HG03565 (cell line): ENCODE data around the gene EIF2AK2.

Experiments
- ATAC-seq: cut with Tn5 transposase; IDR thresholded peaks from one replicate; pipeline ENCODE4 v1.9.1; 2021; ENCODE audit warnings: mild to moderate bottlenecking, moderate library complexity; ENCODE audit not compliant: unreplicated experiment

EIF2AK2 gene

DNA sequence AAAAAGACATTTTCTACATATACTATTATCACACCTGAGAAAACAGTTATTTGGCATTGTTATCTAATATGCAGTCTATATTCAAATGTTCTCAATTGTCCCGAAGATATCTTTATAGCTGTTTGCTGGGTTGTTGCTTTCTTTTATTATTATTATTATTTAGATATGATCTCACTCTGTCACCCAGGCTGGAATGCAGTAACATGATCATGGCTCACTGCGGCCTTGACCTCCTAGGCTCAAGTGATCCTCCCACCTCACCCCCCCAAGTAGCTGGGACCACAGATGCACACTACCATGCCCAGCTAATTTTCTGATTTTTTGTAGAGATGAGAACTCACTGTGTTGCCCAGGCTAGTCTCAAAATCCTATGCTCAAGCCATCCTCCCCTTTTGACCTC, 52.6 kb downstream of the EIF2AK2 start:
- no peak for ATAC-seq

DNA sequence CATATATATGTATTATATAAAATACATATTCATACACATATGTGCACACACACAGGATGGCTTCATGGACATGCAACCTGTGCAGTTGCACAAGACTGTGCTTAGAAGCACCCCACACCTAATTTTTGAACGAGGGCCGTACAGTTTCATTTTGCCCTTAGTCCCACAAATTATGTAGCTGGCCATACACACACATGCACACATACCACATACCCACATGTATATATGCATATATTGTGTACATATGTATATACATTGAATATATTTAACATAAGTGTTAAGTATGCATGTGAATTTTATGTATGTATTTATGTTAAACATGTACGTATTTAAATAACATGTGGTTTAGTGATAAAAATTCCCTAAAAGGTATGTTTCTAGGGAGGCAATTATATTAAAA, 54.2 kb downstream of the EIF2AK2 start:
- ATAC-seq, result no peak

DNA sequence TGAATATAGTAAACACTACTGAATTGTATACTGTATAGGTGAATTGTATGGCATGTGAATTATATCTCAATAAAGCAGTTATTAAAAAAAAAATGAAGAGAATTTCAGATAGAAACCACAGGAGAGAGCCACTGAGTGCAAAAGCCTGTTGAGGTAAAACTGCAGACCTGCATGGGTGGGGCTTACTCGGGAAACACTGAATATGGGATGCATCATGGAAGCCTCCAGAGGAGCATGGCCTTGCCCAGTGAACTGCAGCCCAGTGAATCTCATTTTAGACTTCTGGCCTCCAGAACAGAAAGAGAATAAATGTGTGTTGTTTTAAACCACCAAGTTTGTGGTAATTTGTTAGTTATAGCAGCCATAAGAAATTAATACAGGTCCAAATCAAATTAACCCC, 56.7 kb downstream of the EIF2AK2 start:
- no peak for ATAC-seq

DNA sequence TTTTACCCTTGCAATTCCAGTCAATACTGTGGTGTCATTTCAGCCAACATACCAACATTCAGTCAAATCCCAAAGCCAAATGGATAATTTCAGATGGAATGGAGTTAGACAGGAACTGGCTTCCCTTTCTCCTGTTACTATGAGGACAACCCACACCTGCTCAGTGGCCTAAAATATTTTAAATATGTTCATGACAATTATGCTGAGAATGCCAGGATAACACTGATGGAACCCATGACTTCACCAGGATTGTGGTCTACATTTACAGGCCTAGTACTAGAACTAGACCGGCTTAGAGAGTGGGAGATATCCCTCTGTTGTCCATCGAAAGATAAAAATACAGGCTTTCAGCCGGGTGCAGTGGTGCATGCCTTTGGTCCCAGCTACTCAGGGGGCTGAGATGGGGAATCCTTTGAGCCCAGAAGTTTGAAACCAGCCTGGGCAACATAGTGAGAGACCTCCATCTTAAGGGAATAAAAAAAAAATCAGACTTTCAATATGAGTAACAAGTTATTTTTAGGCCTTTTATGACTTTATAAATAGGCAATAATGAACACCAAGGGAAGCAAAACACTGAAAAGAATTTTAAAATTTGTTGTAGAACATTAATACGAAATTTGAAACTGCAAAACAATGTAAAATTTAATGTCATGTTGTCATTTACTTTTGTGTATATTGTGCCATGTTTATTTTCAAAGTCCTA, 58.2 kb downstream of the EIF2AK2 start:
- no peak for ATAC-seq

DNA sequence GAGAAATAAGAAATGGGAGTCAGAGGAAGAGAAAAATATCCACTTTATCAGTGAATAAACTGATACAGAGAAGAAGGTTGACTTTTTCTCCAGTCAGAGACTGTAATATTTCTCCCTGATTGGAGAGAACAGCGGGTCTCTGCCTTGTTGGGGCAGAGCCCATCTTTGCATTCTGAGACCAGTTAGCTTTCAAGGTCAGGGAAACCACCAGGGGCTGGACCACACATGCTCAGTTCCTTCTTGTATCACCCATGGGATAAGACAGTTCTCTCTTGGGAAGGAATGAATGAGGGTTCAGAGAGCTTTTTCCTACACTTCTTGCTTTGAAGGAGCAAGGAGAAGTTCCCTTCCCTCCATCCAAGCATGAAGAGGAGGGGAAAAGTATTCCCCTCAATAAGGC, 60.2 kb downstream of the EIF2AK2 start:
- no peak for ATAC-seq

DNA sequence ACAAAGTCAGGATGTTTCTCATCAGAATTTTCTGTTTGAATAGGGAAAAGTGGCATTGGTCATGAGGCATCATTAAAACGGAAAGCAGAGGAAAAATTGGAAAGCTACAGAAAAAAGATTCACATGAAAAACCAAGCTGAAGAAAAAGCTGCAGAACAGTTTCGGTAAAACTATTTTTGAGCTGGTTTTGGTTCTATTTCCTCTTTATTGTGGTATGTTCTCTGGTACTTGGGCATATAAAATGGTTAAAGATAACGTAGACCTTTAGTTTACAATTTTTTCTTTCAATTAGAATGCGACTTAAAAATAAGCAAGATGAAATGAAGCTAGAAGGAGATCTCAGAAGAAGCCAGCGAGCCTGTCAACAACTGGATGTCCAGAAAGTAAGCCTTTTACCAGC, 64.9 kb downstream of the EIF2AK2 start:
- ATAC-seq, result peak; percentile 32

DNA sequence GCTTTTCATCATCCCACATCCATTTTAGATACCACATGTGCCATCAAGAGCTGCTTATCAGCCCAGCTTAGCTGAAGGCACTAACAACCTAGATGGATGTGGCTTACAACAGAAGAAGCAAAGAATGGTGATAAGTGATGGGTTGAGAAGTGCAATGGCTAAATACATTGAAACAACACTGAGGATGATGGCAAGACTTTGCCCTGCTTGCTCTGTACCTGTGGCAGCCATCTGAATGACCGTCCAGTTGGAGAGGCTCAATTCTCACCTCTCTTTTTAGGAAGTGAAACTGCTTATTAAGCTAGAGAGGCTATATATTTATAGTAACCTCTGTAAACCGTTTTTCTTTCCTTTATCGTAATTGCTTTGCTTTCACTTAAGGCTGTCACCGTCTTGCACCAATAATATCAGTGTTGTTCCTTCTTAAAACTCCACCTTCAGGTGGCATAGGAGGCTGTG, 66.7 kb downstream of the EIF2AK2 start:
- peak; percentile 86 for ATAC-seq

DNA sequence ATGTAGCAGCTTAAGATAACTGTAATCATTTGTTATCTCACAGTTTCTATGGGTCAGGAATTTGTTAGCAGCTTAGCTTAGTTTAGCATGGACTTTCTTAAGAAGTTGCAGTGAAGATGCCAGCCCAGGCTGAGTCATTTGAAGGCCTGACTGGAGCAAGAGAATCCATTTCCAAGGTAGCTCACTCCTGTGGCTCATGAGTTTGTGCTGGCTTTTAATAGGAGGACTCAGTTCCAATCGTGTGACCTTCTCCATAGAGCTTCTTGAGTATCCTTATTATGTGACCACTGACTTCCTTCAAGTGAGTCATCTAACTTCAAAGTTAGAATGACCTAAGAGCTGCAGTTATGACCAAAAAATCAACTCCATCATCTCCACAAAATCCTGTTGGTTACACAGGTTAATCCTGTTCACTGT, 71.0 kb downstream of the EIF2AK2 start:
- ATAC-seq, result no peak

DNA sequence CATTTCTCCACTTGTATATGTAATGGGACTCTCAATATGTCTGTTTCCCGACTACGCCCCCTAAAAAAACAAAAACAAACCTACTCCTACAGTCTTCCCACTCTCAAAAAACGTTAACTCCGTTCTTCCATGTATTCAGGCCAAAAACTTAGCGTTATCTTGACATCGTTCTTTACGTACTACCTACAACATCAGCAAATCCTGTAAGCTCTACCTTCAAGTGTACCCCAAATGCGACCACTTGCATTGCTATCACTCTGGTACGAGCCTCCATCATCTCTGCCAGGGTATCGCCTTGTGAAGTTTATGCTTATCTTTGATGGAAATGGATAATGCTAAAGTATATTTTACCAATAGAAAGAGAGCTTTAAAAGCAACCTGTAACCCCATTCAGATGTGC, 72.0 kb downstream of the EIF2AK2 start:
- ATAC-seq, result no peak

DNA sequence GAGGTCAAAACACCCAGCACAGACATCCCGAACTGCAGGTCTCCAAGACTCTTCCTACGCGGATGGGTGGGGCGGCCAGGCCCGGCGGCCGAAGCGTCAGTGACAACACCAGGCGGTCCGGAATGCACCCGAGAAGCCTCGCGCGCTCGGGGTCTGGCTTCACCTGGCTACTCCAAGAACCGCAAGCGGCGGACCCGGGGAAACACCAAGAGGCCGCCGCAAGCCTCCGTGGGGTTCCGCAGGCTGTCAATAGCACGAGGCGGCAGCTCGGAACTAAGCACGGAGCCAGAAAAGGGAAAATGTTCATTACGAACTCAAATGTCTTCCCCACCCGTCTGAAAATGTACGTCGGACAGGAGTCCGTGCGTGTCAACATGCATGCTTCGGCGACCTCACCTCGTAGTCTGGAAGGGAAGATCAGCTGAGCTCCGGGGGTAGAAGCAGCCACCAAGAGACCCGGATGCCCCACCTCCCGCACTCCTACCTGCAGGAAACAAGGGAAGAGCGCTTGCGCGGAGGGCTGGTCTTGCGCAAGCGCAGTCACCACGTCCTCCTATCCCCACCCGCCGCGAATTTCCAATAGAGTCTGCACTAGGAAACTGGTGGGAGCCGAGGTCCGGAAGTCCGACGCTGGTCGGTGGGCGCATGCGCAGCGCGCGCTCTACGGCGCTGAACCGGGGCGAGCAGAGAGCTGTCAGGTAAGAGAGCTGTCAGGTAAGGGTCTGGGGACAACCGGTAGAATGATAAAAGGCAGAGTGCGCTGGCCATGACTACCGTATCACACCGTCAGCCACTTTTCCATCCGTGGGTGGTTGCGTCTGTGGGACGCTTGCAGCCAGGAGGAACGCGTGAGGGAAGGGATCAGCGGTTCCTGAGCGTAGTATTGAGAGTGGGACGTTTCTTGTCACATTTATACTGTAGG, 72.6 kb downstream of the EIF2AK2 start, which contains the start of the genes GPATCH11 and HEATR5B:
Gene GPATCH11, plus strand, starts transcription at position 646 of the 922 bp plus-strand sequence. CDS start 3,864 bp downstream, outside the sequence.
Gene HEATR5B, minus strand, starts transcription at position 500 of the 922 bp plus-strand sequence. CDS start 958 bp downstream, outside the sequence.
- peak; percentile 68 for ATAC-seq

DNA sequence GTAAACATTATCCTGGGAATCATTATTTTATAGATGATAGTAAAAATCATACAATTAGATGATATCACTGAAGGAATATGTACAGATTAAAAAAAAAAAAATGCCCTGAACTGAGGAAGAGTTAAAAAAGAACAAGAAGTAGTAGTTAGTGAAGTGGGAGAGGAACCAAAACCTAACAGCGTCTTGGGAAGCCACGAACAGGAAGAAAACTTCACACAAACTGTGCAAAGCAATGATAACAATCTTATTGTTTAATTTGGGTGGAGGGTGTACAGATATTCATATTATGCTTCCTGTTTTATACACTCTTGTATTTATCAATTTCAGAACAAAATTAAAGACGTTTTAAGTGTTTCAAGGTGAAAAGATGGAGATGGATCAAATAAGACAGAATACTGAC, 76.1 kb downstream of the EIF2AK2 start:
- ATAC-seq, result no peak

DNA sequence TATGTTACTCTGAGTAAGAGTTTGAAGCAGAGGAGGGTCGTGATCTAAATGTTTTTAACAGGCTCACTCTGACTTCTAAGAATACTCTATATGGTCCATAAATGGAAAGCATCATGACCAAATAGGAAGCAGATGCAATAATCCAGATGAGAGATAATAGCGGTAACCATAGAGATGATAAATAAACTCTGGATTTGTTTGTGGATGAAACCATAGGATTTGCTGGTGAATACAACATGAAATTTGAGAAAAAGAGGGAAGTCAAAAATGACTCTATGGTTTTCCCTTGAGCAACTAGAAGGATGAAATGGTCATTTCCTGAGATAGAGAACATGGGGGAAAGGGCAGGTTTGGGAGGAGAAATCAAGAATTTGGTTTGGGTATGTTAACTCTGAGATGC, 76.5 kb downstream of the EIF2AK2 start:
- ATAC-seq, result no peak

DNA sequence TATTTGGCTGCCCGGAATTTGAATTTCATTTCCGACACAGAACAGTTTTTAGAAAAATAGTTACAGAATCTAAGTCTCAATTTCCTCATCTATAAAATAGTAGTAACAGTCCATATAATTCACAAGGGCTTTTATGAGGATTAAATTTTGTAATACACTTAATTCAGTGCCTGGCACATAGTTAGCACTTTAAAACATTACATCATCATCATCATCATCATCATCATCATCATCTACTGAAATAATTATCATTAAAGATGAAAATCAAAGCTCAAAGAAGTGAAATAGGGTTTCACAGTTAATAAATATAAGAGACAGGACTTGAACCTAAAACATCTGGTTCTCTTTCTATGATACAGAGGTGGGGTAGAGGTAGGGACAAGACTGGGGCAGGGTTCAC, 85.8 kb downstream of the EIF2AK2 start:
- no peak for ATAC-seq

DNA sequence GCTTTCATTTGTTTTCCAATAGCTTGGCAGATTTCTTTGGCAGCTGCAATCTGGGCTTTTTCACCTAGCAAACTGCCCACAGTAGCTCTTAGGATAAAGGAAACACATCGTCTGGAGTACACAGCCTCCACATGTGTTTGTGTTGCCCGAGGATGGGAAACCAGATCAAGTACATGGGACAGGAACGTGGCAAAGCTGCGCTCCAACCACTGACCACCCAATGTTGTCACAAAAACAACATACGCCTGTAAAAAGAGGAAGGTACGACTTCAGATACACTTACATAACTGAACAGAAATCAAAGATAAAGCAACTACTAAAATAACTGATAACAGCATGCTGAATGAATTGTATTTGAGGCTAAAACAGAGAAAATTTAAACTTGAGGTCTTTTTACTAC, 88.1 kb downstream of the EIF2AK2 start:
- no peak for ATAC-seq

DNA sequence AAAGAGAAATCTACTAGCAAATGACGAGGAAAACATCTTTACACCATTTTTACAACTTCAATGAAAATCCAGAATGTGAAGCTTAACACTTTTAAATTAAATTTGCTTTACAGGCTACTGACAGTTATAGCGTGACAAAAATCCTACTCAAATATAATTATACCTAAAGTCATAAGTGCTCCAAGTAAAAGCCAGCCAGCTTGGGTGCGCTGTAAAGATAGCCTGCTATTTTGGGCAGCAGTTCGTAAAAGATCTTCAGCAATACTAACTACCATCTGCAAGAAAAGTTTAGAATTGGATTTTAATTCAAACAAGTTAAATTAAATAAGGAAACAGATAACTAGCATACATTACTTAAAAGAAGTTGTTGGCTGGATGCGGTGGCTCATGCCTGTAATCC, 95.0 kb downstream of the EIF2AK2 start:
- no peak for ATAC-seq

DNA sequence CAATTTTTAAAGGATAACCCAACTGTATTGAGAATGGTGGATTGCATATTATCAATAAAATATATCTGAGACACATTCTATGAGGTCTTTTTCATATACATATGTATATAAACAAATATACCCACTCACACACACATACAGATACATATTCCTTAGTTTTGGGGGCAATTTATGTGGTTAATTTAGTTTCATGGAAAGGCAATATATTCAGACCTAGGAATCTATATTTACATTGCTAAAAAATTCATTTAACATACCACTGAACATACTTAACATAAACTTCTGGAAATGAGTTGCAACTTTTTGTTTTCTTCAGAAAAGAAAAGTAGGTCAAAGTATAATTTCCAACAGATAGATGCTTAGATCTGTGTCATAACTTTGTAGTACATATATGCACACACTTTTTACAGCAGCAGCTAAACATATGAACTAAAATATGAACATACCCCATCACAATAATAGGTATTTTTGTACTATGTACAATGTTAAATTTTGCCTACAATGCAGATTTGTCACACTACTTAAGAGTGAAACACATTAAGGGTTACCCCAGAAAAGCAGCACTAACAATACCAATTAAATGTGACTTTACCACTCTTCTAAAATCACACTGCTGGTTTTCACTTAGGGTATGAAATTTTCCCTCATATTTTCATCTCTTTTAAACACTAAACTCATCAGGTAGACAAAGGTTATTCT, 95.6 kb downstream of the EIF2AK2 start:
- no peak for ATAC-seq

DNA sequence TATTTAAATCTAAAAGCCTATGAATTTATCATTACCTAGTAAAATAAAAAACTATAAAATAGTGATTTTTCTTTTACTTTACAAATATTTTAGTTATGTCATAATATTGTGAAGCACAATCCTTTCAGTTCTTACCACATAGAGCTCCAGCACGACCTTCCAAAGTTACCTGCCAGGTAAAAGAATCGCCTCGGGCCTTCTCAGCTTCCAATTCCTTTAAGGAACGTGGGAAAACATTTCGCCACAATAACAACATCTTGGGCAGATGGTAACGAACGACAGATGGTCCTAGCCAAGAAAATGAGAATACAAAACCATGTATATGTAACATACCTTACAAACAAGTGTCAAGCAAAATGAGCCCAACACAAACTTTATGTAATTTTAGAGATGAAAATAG, 96.3 kb downstream of the EIF2AK2 start:
- no peak for ATAC-seq

DNA sequence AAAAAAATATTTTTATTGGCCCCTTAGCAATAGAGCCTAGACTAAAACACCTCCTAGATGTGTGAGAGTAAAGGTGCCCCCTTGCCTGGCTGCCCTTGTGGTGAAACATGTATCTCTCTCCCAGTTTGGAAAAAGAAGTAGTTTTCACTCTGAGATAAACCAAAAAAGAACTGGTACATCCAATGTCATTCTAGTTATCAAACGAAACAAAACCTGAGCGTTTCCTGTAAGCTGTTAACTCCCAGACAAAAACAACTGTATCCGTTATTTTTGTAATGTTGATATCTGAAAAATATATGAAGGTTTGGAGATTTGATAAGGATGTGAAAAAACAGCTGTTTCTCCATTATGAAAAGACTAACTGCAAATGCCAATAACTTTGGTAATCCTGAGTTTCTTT, 96.9 kb downstream of the EIF2AK2 start:
- no peak for ATAC-seq

DNA sequence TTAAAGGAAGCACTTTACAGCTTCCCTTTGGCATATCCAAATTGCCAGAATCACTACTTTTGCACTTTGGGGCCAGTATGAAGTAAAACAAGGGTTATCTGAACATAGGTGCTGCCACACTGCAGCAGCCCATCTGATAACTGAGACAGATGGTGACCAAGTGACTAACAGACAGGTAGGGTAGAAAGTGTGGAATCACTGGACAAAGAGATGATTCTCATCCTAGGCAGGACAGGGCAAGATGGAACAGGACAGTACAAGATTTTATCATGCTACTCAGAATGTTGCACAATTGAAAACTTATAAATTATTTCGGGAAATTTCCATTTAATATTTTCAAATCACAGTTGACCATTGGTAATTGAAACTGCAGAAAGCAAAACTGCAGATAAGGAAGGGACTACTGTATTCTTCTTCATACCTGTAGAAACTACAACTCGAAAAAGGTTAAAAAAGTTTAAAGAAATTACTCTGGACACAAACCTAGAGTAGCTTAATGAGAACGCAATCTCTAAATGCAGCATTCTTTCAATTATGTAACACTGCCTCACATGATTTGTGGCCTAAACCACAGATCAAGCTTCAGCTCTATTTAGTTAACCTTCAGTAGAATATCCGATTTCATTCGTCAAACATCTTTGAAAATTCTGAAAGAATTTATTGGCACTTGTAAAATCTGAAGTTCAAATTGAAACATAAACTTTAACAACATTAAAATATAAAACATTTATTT, 104.0 kb downstream of the EIF2AK2 start:
- ATAC-seq, result no peak
